ENCODE results near the gene DUOXA1. TPM values are rescaled to one million over a fixed set of nuclear protein-coding genes. Genes with fewer than 3 reads are reported as not detected.

The DUOXA1 gene
- total RNA-seq, 1 experiment from 2014 or later = 0.09 TPM

DNA sequence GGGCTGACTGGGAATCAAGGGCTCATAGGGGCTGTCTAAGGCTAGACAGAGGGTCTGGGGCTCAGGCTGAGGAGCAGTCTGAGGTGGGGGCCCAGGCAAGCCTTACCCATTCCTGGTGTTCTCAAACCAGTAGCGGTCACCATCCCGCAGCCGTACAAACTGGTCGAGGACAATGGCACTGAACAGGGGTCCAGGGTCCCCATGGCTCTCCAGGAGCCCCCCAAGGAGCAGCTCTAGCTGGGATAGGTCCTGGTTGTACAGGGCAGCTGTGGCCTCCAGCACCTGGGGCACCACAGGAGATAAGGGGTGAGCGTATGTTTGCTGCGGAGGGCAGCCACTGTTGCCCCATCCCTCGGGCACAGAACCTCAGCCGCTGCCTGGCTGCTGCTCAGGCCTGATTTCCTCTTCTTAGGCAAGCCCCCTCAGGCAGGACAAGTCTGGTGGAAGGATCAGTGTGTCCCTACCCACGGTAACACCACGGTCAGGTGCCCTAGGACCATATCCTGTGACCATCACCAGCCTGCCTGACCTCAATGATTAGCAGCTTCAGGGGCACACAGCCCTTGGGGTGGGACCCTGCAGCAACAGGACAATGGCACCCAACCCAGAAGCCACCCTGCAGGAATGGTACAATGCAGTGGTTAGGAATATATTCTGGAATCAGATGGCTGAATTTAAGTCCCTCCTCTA is 21.6 kb downstream of the DUOXA1 start (continued):
- no peak for TF ChIP-seq ZNF671 (CRISPR knock-in tag; IDR thresholded peaks at IDR 0.05)

- H3K4me1 Mint-ChIP-seq = peaks cover 18% of the 10 kb centered on the region
- ATAC-seq = no peak; the same call in 1 of the 2 replicates
- no peak for DNase-seq (ENCODE audit: low spot score)
- H3K36me3 Mint-ChIP-seq = no peaks in the 10 kb centered on the region
- H3K4me3 Mint-ChIP-seq = no peak overlapping the region
- peaks cover 38% of the 10 kb centered on the region for H3K27me3 Mint-ChIP-seq (ENCODE audit: low read depth)
- ChIA-PET POLR2A (no interaction called here), CTCF (interaction anchor here (0.7 to 2.8 kb wide), 4 partner anchors 10 to 138 kb away, joined by 4 to 28 read pairs (median 5); no protein-coding TSS in a partner anchor)
- H3K9me3 Mint-ChIP-seq = no peaks in the 10 kb centered on the region
- no peak overlapping the region; the same call in 1 of the 2 replicates for H3K27ac Mint-ChIP-seq
- TF ChIP-seq ZNF138 (CRISPR knock-in tag; conservative IDR thresholded peaks at IDR 0.05) (no peak), ZNF281 (CRISPR knock-in tag; IDR thresholded peaks at IDR 0.05) (no peak), TCF7 (CRISPR knock-in tag; IDR thresholded peaks at IDR 0.05; ENCODE audit: low read depth) (no peak), ATF3 (CRISPR knock-in tag; conservative IDR thresholded peaks at IDR 0.05) (no peak), ZNF121 (CRISPR knock-in tag; IDR thresholded peaks at IDR 0.05) (no peak), NFYB (CRISPR knock-in tag; conservative IDR thresholded peaks at IDR 0.05; ENCODE audit: low read depth) (no peak), FOXP4 (CRISPR knock-in tag; IDR thresholded peaks at IDR 0.05) (no peak), GABPB1 (CRISPR knock-in tag; IDR thresholded peaks at IDR 0.05) (no peak), NFATC4 (CRISPR knock-in tag; IDR thresholded peaks at IDR 0.05) (no peak), CTCF (IDR thresholded peaks at IDR 0.05) (no peak), TEAD4 (CRISPR knock-in tag; IDR thresholded peaks at IDR 0.05) (no peak), ZMAT4 (CRISPR knock-in tag; IDR thresholded peaks at IDR 0.05) (no peak)
- TF ChIP-seq, protein P1, sequence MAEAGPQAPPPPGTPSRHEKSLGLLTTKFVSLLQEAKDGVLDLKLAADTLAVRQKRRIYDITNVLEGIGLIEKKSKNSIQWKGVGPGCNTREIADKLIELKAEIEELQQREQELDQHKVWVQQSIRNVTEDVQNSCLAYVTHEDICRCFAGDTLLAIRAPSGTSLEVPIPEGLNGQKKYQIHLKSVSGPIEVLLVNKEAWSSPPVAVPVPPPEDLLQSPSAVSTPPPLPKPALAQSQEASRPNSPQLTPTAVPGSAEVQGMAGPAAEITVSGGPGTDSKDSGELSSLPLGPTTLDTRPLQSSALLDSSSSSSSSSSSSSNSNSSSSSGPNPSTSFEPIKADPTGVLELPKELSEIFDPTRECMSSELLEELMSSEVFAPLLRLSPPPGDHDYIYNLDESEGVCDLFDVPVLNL (CRISPR knock-in tag; IDR thresholded peaks at IDR 0.05; ENCODE audit: borderline replicate concordance, low read depth) = no peak
- TF ChIP-seq, protein P2, sequence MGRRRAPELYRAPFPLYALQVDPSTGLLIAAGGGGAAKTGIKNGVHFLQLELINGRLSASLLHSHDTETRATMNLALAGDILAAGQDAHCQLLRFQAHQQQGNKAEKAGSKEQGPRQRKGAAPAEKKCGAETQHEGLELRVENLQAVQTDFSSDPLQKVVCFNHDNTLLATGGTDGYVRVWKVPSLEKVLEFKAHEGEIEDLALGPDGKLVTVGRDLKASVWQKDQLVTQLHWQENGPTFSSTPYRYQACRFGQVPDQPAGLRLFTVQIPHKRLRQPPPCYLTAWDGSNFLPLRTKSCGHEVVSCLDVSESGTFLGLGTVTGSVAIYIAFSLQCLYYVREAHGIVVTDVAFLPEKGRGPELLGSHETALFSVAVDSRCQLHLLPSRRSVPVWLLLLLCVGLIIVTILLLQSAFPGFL (CRISPR knock-in tag; IDR thresholded peaks at IDR 0.05; ENCODE audit: borderline replicate concordance) = no peak
- TF ChIP-seq, protein P3, sequence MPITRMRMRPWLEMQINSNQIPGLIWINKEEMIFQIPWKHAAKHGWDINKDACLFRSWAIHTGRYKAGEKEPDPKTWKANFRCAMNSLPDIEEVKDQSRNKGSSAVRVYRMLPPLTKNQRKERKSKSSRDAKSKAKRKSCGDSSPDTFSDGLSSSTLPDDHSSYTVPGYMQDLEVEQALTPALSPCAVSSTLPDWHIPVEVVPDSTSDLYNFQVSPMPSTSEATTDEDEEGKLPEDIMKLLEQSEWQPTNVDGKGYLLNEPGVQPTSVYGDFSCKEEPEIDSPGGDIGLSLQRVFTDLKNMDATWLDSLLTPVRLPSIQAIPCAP (CRISPR knock-in tag; IDR thresholded peaks at IDR 0.05) = no peak
- TF ChIP-seq, protein P4, sequence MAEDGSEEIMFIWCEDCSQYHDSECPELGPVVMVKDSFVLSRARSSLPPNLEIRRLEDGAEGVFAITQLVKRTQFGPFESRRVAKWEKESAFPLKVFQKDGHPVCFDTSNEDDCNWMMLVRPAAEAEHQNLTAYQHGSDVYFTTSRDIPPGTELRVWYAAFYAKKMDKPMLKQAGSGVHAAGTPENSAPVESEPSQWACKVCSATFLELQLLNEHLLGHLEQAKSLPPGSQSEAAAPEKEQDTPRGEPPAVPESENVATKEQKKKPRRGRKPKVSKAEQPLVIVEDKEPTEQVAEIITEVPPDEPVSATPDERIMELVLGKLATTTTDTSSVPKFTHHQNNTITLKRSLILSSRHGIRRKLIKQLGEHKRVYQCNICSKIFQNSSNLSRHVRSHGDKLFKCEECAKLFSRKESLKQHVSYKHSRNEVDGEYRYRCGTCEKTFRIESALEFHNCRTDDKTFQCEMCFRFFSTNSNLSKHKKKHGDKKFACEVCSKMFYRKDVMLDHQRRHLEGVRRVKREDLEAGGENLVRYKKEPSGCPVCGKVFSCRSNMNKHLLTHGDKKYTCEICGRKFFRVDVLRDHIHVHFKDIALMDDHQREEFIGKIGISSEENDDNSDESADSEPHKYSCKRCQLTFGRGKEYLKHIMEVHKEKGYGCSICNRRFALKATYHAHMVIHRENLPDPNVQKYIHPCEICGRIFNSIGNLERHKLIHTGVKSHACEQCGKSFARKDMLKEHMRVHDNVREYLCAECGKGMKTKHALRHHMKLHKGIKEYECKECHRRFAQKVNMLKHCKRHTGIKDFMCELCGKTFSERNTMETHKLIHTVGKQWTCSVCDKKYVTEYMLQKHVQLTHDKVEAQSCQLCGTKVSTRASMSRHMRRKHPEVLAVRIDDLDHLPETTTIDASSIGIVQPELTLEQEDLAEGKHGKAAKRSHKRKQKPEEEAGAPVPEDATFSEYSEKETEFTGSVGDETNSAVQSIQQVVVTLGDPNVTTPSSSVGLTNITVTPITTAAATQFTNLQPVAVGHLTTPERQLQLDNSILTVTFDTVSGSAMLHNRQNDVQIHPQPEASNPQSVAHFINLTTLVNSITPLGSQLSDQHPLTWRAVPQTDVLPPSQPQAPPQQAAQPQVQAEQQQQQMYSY (CRISPR knock-in tag; IDR thresholded peaks at IDR 0.05) = no peak
Measured at GRCh38 chr15:45106002-45106790, 23.5 kb downstream of the DUOXA1 start.
